Kidney (tissue), 14 donors: ENCODE data around the gene PRMT3. TPM values are rescaled to one million over a fixed set of nuclear protein-coding genes. Genes with fewer than 3 reads are reported as not detected.

Experiments used
- DNase-seq, 5 donors: peaks; one replicate each; pipeline ENCODE4 v3.0.0-alpha.2; 2013 to 2020
- FAIRE-seq: peaks from 2 replicates; lab custom pipeline; 2012; peaks lifted over from hg19 to GRCh38; lab: Jason Lieb, UNC
- H3K27ac ChIP-seq, 2 donors: one replicate each; pipeline ENCODE4 v1.7.0; 2013; ENCODE audit warnings: low read depth in 2 of 2, low read length in 2 of 2, inconsistent platforms in 1 of 2
- H3K27me3 ChIP-seq: one replicate; pipeline ENCODE4 v1.7.1; 2013; ENCODE audit warnings: low read length, inconsistent platforms; ENCODE audit not compliant: control insufficient read depth, insufficient read depth
- H3K36me3 ChIP-seq, 3 donors: one replicate each; pipeline versions ENCODE4 v1.7.0 to v1.7.1; 2013; ENCODE audit warnings: low read length in 3 of 3, control low read depth in 1 of 3, inconsistent platforms in 1 of 3; ENCODE audit not compliant: insufficient read depth in 3 of 3, control insufficient read depth in 2 of 3
- H3K4me1 ChIP-seq, 3 donors: one replicate each; pipeline versions ENCODE4 v1.7.0 to v1.7.1; 2013; ENCODE audit warnings: low read length in 3 of 3, inconsistent platforms in 1 of 3, low read depth in 1 of 3; ENCODE audit not compliant: control insufficient read depth in 2 of 3, insufficient read depth in 2 of 3
- H3K4me3 ChIP-seq, 3 donors: one replicate each; pipeline versions ENCODE4 v1.7.0 to v1.8.1; 2013; ENCODE audit warnings: low read length in 3 of 3, control low read depth in 1 of 3, inconsistent platforms in 1 of 3
- H3K9ac ChIP-seq, 3 donors: one replicate each; pipeline versions ENCODE4 v1.7.0 to v1.7.1; 2013; ENCODE audit warnings: low read length in 3 of 3, control low read depth in 1 of 3, inconsistent platforms in 1 of 3
- H3K9me3 ChIP-seq, 3 donors: one replicate each; pipeline versions ENCODE4 v1.7.0 to v1.7.1; 2013; ENCODE audit warnings: low read length in 3 of 3, control low read depth in 1 of 3, inconsistent platforms in 1 of 3; ENCODE audit not compliant: control insufficient read depth in 2 of 3, insufficient read depth in 1 of 3
- intact Hi-C: fragments of 100-400 bp; cut with DNase I; formaldehyde crosslinking; loops from one replicate; pipeline ENCODE4 v1.11.1; 2022
- polyA plus RNA-seq: library from polyadenylated mRNA; stranded (reverse); fragments of 350-450 nt; fragmentation: Illumina TruSeq; extraction: RNeasy Lipid Tissue Mini Kit (QIAGEN cat#74804); gene quantifications from one replicate; pipeline ENCODE4 v1.2.3, GENCODE V29; 2014; ENCODE audit warnings: low read depth, low replicate concordance; ENCODE audit not compliant: insufficient read depth
- total RNA-seq: library from RNA; stranded (reverse); fragmentation: NEBNext Ultra II Directional; extraction: Animal tissue kit (Norgen Biotek cat#: 25700); gene quantifications from one replicate; pipeline ENCODE4 v1.2.1, GENCODE V29; 2021
- TF ChIP-seq, protein P1 (sequence below): IDR thresholded peaks from 3 replicates; pipeline ENCODE4 v1.5.1; 2012; ENCODE audit warnings: mild to moderate bottlenecking, moderate library complexity, borderline replicate concordance; ENCODE audit not compliant: insufficient read depth; ENCODE audit errors: extremely low read depth
- donor health status: control.
- donor health status: control.
- donor health status: control.
- donor health status: control.
- donor health status: control.
- donor health status: DM: yes; HTN: yes; CAD: no.
- donor health status: Normal renal cell carcinoma (clear cell type).

Gene PRMT3
- total and polyA plus RNA-seq, 2 donors from 2014 or later, result 6.8 to 16.0 TPM

GRCh38 chr11:20522536-20522935 lies 135.0 kb downstream of the PRMT3 start:
- Histone ChIP-seq H3K27me3 (no peaks in the 10 kb centered on the region), H3K27ac (no peak overlapping the region), H3K4me3 (no peak overlapping the region), H3K36me3 (no peaks in the 10 kb centered on the region), H3K4me1 (no peaks in the 10 kb centered on the region), H3K9me3 (no peaks in the 10 kb centered on the region), H3K9ac (no peak overlapping the region)
- FAIRE-seq (no peak), DNase-seq (peak in 1 of 5 donors; percentile 1)
- intact Hi-C loops, result no loop called here
- TF ChIP-seq, protein P1, sequence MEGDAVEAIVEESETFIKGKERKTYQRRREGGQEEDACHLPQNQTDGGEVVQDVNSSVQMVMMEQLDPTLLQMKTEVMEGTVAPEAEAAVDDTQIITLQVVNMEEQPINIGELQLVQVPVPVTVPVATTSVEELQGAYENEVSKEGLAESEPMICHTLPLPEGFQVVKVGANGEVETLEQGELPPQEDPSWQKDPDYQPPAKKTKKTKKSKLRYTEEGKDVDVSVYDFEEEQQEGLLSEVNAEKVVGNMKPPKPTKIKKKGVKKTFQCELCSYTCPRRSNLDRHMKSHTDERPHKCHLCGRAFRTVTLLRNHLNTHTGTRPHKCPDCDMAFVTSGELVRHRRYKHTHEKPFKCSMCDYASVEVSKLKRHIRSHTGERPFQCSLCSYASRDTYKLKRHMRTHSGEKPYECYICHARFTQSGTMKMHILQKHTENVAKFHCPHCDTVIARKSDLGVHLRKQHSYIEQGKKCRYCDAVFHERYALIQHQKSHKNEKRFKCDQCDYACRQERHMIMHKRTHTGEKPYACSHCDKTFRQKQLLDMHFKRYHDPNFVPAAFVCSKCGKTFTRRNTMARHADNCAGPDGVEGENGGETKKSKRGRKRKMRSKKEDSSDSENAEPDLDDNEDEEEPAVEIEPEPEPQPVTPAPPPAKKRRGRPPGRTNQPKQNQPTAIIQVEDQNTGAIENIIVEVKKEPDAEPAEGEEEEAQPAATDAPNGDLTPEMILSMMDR, result no peak

DNA sequence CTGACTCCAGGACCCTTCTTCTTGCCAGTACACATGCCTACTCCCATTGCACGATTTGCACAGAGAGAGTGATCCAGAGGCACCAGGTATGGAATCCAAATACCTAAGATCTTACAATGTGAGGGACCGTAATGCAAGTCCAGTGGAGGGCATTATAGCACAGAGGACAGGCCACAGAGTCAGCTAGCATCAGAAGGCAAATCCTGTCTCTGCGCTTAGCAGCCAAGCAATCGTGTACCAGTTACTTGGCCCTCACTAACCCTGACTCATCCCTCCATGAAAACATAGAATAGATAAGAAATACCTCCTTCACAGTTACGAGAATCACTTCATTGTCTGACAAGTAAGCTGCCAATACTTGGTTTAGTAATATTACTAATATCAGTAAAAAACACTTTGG lies 142.2 kb downstream of the PRMT3 start:
- no peak for DNase-seq
- no peak overlapping the region for H3K9ac ChIP-seq
- intact Hi-C loops, result no loop called here
- H3K4me1 ChIP-seq, result no peaks in the 10 kb centered on the region
- no peak overlapping the region for H3K4me3 ChIP-seq
- no peaks in the 10 kb centered on the region for H3K36me3 ChIP-seq
- no peak for FAIRE-seq
- no peak overlapping the region for H3K27ac ChIP-seq
- TF ChIP-seq, protein P1, result no peak
- H3K27me3 ChIP-seq, result no peaks in the 10 kb centered on the region
- H3K9me3 ChIP-seq, result no peaks in the 10 kb centered on the region

GRCh38 chr11:20530942-20531703 lies 143.6 kb downstream of the PRMT3 start:
- Histone ChIP-seq H3K36me3 (no peaks in the 10 kb centered on the region), H3K4me3 (no peak overlapping the region), H3K9ac (no peak overlapping the region), H3K4me1 (no peaks in the 10 kb centered on the region), H3K27ac (no peak overlapping the region), H3K9me3 (no peaks in the 10 kb centered on the region), H3K27me3 (no peaks in the 10 kb centered on the region)
- intact Hi-C loops, result no loop called here
- FAIRE-seq (no peak), DNase-seq (peak in 1 of 5 donors; percentile 2)
- TF ChIP-seq, protein P1, result no peak
